IMR-90 (cell line): ENCODE data around the gene NRARP. TPM values are rescaled to one million over a fixed set of nuclear protein-coding genes. Genes with fewer than 3 reads are reported as not detected.

Experiments
- ATAC-seq: fragments of 200-7000 bp; cut with Tn5 transposase; 2 replicates; pipeline ENCODE4 v1.9.1; 2020; ENCODE audit warnings: low read depth, mild to moderate bottlenecking, moderate library complexity
- BruUV-seq: library from RNA; stranded (reverse); fragments of 400-500 nt; replicated peaks from 2 replicates; lab custom pipeline; 2021; lab: Mats Ljungman, UMichigan
- CTCF ChIA-PET: fragments of 300-600 bp; formaldehyde crosslinking; extraction: SDS; loops from one replicate; lab custom pipeline; 2021; ENCODE audit warnings: antibody characterized with exemption; lab: Yijun Ruan, JAX
- POLR2A ChIA-PET: fragments of 300-600 bp; sonication (Branson Sonifier 250); formaldehyde crosslinking; loops from one replicate; lab custom pipeline; 2022; ENCODE audit warnings: antibody characterized with exemption; ENCODE audit not compliant: unreplicated experiment; lab: Charles Lee
- DNase-seq: peaks from one replicate; pipeline ENCODE4 v3.0.0; 2013
- H2AFZ ChIP-seq: replicated peaks from 2 replicates; pipeline ENCODE3; 2013; ENCODE audit warnings: low read length, mild to moderate bottlenecking; ENCODE audit not compliant: poor library complexity
- H2AK5ac ChIP-seq: 2 replicates; pipeline ENCODE4 v1.6.1; 2013; ENCODE audit warnings: low read depth, low read length, inconsistent platforms
- H2AK9ac ChIP-seq: replicated peaks from 2 replicates; pipeline ENCODE3; 2013; ENCODE audit warnings: mild to moderate bottlenecking, low read depth, low read length, moderate library complexity; ENCODE audit not compliant: poor library complexity
- H2BK120ac ChIP-seq: 2 replicates; pipeline ENCODE4 v1.6.1; 2013; ENCODE audit warnings: low read depth, low read length, inconsistent platforms
- H2BK15ac ChIP-seq: 3 replicates; pipeline ENCODE4 v1.6.1; 2013; ENCODE audit warnings: low read depth, low read length, inconsistent platforms
- H2BK20ac ChIP-seq: 2 replicates; pipeline ENCODE4 v1.6.1; 2013; ENCODE audit warnings: low read depth, mild to moderate bottlenecking, inconsistent platforms, low read length, moderate library complexity
- H2BK5ac ChIP-seq: 2 replicates; pipeline ENCODE4 v1.6.1; 2013; ENCODE audit warnings: mild to moderate bottlenecking, low read depth, low read length, inconsistent platforms; ENCODE audit not compliant: poor library complexity, severe bottlenecking
- H3K14ac ChIP-seq: replicated peaks from 2 replicates; pipeline ENCODE4 v1.6.1; 2013; ENCODE audit warnings: low read depth, low read length, inconsistent platforms
- H3K18ac ChIP-seq: 2 replicates; pipeline ENCODE4 v1.6.1; 2013; ENCODE audit warnings: low read depth, low read length, control low read depth
- H3K23ac ChIP-seq: 2 replicates; pipeline ENCODE4 v1.6.1; 2013; ENCODE audit warnings: low read depth, low read length, inconsistent platforms
- H3K27ac ChIP-seq: 2 replicates; pipeline ENCODE4 v1.5.1; 2013; ENCODE audit warnings: mild to moderate bottlenecking, control low read depth, low read length; ENCODE audit not compliant: insufficient read depth
- H3K27me3 ChIP-seq: 2 replicates; pipeline ENCODE4 v1.6.1; 2013; ENCODE audit warnings: low read length; ENCODE audit not compliant: control insufficient read depth, insufficient read depth
- H3K36me3 ChIP-seq: 2 replicates; pipeline ENCODE4 v1.6.1; 2013; ENCODE audit warnings: low read length, mixed read lengths; ENCODE audit not compliant: control insufficient read depth, insufficient read depth
- H3K4ac ChIP-seq: 2 replicates; pipeline ENCODE4 v1.6.1; 2013; ENCODE audit warnings: low read depth, low read length, inconsistent platforms
- H3K4me1 ChIP-seq: 2 replicates; pipeline ENCODE4 v1.6.1; 2013; ENCODE audit warnings: low read length, mixed read lengths; ENCODE audit not compliant: control insufficient read depth, insufficient read depth
- H3K4me2 ChIP-seq: 2 replicates; pipeline ENCODE4 v1.6.1; 2013; ENCODE audit warnings: low read depth, mild to moderate bottlenecking, control low read depth, low read length, moderate library complexity
- H3K4me3 ChIP-seq: 2 replicates; pipeline ENCODE4 v1.5.1; 2013; ENCODE audit warnings: low read depth, mild to moderate bottlenecking, control low read depth, low read length, moderate library complexity; ENCODE audit not compliant: insufficient read depth
- H3K56ac ChIP-seq: 2 replicates; pipeline ENCODE4 v1.6.1; 2013; ENCODE audit warnings: low read length, inconsistent platforms; ENCODE audit not compliant: insufficient read depth; ENCODE audit errors: extremely low read depth
- H3K79me1 ChIP-seq, 2 experiments: 2 replicates each; pipeline ENCODE4 v1.6.1; 2013; ENCODE audit warnings: low read length in 2 of 2, inconsistent platforms in 1 of 2, low read depth in 1 of 2
- H3K9ac ChIP-seq: 2 replicates; pipeline ENCODE4 v1.6.1; 2013; ENCODE audit warnings: low read depth, low read length, control low read depth
- H3K9me1 ChIP-seq: 2 replicates; pipeline ENCODE4 v1.6.1; 2013; ENCODE audit warnings: low read length, inconsistent platforms; ENCODE audit not compliant: insufficient read depth
- H3K9me3 ChIP-seq: 2 replicates; pipeline ENCODE4 v1.6.1; 2013; ENCODE audit warnings: low read length; ENCODE audit not compliant: control insufficient read depth, insufficient read depth
- H4K20me1 ChIP-seq: 2 replicates; pipeline ENCODE4 v1.6.1; 2013; ENCODE audit warnings: low read length, inconsistent platforms; ENCODE audit not compliant: insufficient read depth
- H4K5ac ChIP-seq: 2 replicates; pipeline ENCODE4 v1.6.1; 2013; ENCODE audit warnings: mild to moderate bottlenecking, low read depth, low read length, control low read depth
- H4K8ac ChIP-seq, 2 experiments: 2 replicates each; pipeline ENCODE4 v1.6.1; 2013; ENCODE audit warnings: low read depth in 2 of 2, low read length in 2 of 2, control low read depth in 1 of 2, inconsistent platforms in 1 of 2
- H4K91ac ChIP-seq: 2 replicates; pipeline ENCODE4 v1.6.1; 2013; ENCODE audit warnings: low read depth, low read length, inconsistent platforms; ENCODE audit not compliant: insufficient read depth
- BHLHE40 ChIP-seq: fragments of 150-350 bp; IDR thresholded peaks from 2 replicates; pipeline ENCODE4 v1.6.1; 2016; ENCODE audit warnings: mild to moderate bottlenecking, low read depth, low read length
- CHD1 ChIP-seq: IDR thresholded peaks from 2 replicates; pipeline ENCODE4 v1.6.1; 2012; ENCODE audit warnings: low read depth, low read length, improper control_type of control experiment
- CTCF ChIP-seq: conservative IDR thresholded peaks from 2 replicates; pipeline ENCODE4 v1.5.1; 2012; ENCODE audit warnings: mild to moderate bottlenecking, low read depth, low read length, improper control_type of control experiment
- ELK1 ChIP-seq: fragments of 150-350 bp; IDR thresholded peaks from 2 replicates; pipeline ENCODE4 v1.6.1; 2016; ENCODE audit warnings: low read depth, mild to moderate bottlenecking, low read length, moderate library complexity, borderline replicate concordance
- MAZ ChIP-seq: IDR thresholded peaks from 2 replicates; pipeline ENCODE4 v1.6.1; 2012; ENCODE audit warnings: low read depth, mild to moderate bottlenecking, low read length, improper control_type of control experiment, moderate library complexity, borderline replicate concordance
- NFE2L2 ChIP-seq: fragments of 150-350 bp; IDR thresholded peaks from 2 replicates; pipeline ENCODE4 v1.6.1; 2016; ENCODE audit warnings: low read depth, mild to moderate bottlenecking, low read length
- POLR2A ChIP-seq: IDR thresholded peaks from 2 replicates; pipeline ENCODE4 v1.6.1; 2012; ENCODE audit warnings: mild to moderate bottlenecking, low read depth, low read length
- RCOR1 ChIP-seq: IDR thresholded peaks from 2 replicates; pipeline ENCODE4 v1.6.1; 2012; ENCODE audit warnings: mild to moderate bottlenecking, low read length, improper control_type of control experiment; ENCODE audit not compliant: insufficient replicate concordance
- RFX5 ChIP-seq: IDR thresholded peaks from 2 replicates; pipeline ENCODE4 v1.8.0; 2012; ENCODE audit warnings: low read depth, mild to moderate bottlenecking, low read length, moderate library complexity
- SMC3 ChIP-seq: fragments of 150-350 bp; IDR thresholded peaks from 2 replicates; pipeline ENCODE4 v1.6.1; 2016; ENCODE audit warnings: low read depth, mild to moderate bottlenecking, antibody characterized with exemption, low read length, moderate library complexity
- WGBS, 2 experiments: methylation state at CpG; one replicate each; pipeline versions ENCODE4 v1.1.5 to v1.1.7; 2013; ENCODE audit warnings: missing lambda C conversion rate in 2 of 2; ENCODE audit not compliant: insufficient read length in 1 of 2; ENCODE audit errors: extremely low coverage in 2 of 2; 5-methylcytosine and 5-hydroxymethylcytosine counted together
- dilution Hi-C: fragments of 300-500 bp; cut with HindIII; formaldehyde crosslinking; loops from one replicate; pipeline ENCODE4 v1.14.3; 2018; ENCODE audit warnings: low sequenced_read_pairs; ENCODE audit not compliant: unreplicated experiment
- in situ Hi-C: fragments of 300-500 bp; cut with MboI; formaldehyde crosslinking; loops from 3 replicates; pipeline ENCODE4 v1.14.3; 2019; ENCODE audit warnings: low sequenced_read_pairs, inconsistent platforms, mixed read lengths
- intact Hi-C: fragments of 100-400 bp; cut with micrococcal nuclease; formaldehyde crosslinking; loops from 2 replicates; pipeline ENCODE4 v1.10.0; 2022
- polyA plus RNA-seq, 3 experiments: library from polyadenylated mRNA; depleted of rRNA; stranded (reverse); fragments of >200 nt; gene quantifications; 2 replicates each; pipeline ENCODE4 v1.2.3, GENCODE V29; 2012; ENCODE audit warnings: low replicate concordance in 1 of 3
- total RNA-seq: library from RNA; depleted of rRNA; stranded (reverse); fragments of >200 nt; gene quantifications from 2 replicates; pipeline ENCODE4 v1.2.3, GENCODE V29; 2012

NRARP gene
- total and polyA plus RNA-seq, 2 of the 4 experiments (the other 2 are of a cell fraction): 0.15 TPM; not detected in 1

GRCh38 chr9:137266585-137267453, 35.3 kb downstream of the NRARP start:
- no peak overlapping the region for H2BK120ac ChIP-seq
- no peak overlapping the region for H2AFZ ChIP-seq
- H4K20me1 ChIP-seq: peaks cover 31% of the 10 kb centered on the region
- WGBS, 2 experiments: 94% methylated on average over 14 of the region's 34 CpGs; no CpG with 5 or more reads in 1 of the 2 experiments
- H3K56ac ChIP-seq: no peak overlapping the region
- H4K91ac ChIP-seq: no peak overlapping the region
- POLR2A ChIA-PET: interaction anchor here (0.6 kb wide), 1 partner anchor 10 kb away, joined by 5 read pairs; no protein-coding TSS in a partner anchor
- no peak overlapping the region for H2BK5ac ChIP-seq
- no peak overlapping the region for H2AK9ac ChIP-seq
- no peak overlapping the region for H2AK5ac ChIP-seq
- no peak for TF ChIP-seq RFX5
- TF ChIP-seq MAZ: no peak
- no peak for TF ChIP-seq RCOR1
- no peak for TF ChIP-seq CTCF
- TF ChIP-seq POLR2A: no peak
- TF ChIP-seq ELK1: no peak
- no peak for TF ChIP-seq BHLHE40
- no peak for TF ChIP-seq NFE2L2
- TF ChIP-seq SMC3: no peak
- TF ChIP-seq CHD1: no peak
- no peak overlapping the region for H3K18ac ChIP-seq
- peaks cover 14% of the 10 kb centered on the region for H3K9me1 ChIP-seq
- no peak overlapping the region for H3K23ac ChIP-seq
- CTCF ChIA-PET: interaction anchor here (0.6 kb wide), 1 partner anchor 452 kb away, joined by 4 read pairs; no protein-coding TSS in a partner anchor
- no peak overlapping the region for H3K27ac ChIP-seq
- H2BK20ac ChIP-seq: no peak overlapping the region
- DNase-seq: no peak
- H3K27me3 ChIP-seq: no peaks in the 10 kb centered on the region
- peaks cover 54% of the 10 kb centered on the region for H3K36me3 ChIP-seq
- H3K4ac ChIP-seq: no peak overlapping the region
- no peak overlapping the region for H2BK15ac ChIP-seq
- H4K5ac ChIP-seq: no peak overlapping the region
- no peak overlapping the region for H3K9ac ChIP-seq
- H3K79me1 ChIP-seq: peaks cover 13 to 59% of the 10 kb centered on the region in 2 experiments; a peak in 3 of 4 replicates
- no TSS peak for BruUV-seq
- in situ Hi-C loops (no loop called here), dilution Hi-C loops (no loop called here), intact Hi-C loops (no loop called here)
- no peaks in the 10 kb centered on the region for H3K9me3 ChIP-seq
- peaks cover 12% of the 10 kb centered on the region for H3K4me1 ChIP-seq
- no peak overlapping the region for H4K8ac ChIP-seq
- H3K14ac ChIP-seq: no peak overlapping the region
- no peak overlapping the region for H3K4me2 ChIP-seq
- H3K4me3 ChIP-seq: no peak overlapping the region
- no peak for ATAC-seq
